Fibroblast of skin of right quadriceps (primary cell): ENCODE results near the gene GPR132.
A peak's percentile ranks its signal among the peaks of the same experiment; 100 is the strongest.
"Not testable (repeated sequence)": the region's sequence is repeated elsewhere in the genome, so short reads cannot be mapped to it uniquely, and the experiment has no call there.

ENCODE experiments used
- DNase-seq: peaks from one replicate; pipeline ENCODE4 v3.0.0-alpha.2; 2013

Gene GPR132

GRCh38 chr14:105073720-105074600, 8.7 kb upstream of the GPR132 start:
- no peak for DNase-seq

- no peak for DNase-seq
These were observed 7.9 kb upstream of the GPR132 start for GRCh38 chr14:105072892-105073719.

DNA sequence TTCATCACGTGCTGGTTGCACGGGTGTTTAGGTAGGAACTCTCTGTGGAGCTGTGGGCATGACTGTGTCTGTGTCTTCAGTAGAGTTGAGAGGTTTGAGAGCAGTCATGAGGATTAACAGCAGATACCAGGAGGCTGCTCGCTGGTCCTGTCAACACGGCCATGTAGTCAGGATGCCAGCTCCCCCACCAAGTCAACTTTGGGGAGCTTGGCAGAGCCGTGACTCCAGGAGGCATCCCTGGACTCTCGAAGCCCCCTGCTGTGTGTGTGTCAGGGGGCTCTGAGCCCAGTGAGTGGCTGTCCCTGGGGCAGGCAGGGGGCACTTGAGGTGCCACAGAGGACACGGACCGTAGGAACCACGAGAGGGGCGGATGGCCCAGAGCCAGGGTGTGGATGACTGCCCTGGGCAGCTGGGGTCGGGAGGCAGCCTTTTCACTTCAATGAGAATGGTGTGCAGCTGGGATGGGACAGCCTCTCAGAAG, 7.2 kb upstream of the GPR132 start:
- no peak for DNase-seq

DNA sequence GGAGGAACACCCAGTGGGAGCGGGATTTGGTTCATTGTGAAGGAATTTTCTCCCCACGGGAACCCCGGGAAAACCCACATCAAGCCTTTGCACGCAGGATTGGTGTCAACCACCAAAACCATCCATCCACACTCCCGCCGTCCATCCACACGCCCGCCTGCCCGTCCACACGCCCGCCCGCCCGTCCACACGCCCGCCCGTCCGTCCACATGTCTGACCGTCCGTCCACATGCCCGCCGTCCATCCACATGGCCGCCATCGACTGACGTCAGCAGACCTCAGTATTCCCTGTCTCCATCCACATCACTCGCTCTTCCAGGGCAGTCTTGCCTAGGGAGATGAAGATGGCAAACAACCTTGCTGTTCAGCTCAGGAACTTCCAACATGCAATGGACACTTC, 6.7 kb upstream of the GPR132 start:
- no peak for DNase-seq

DNA sequence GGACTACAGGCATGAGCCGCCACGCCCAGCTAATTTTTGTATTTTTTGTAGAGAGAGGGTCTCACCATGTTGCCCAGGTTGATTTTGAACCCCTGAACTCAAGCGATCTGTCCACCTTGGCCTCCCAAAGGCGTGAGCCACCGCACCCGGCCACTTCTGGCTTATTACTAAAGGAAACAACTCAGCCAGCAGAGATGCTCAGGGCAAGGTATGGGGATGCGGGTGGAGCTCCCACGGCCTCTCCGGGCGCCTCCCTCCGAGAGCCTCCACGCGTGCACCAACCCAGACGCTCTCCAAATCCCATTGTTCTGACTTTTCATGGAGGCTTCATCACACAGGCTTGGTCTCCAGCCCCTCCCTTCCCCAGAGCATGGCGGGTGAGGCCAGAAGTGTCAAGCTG, 6.1 kb upstream of the GPR132 start:
- DNase-seq = no peak

GRCh38 chr14:105070760-105071137, 5.5 kb upstream of the GPR132 start:
- DNase-seq = no peak

GRCh38 chr14:105069871-105070759, 4.9 kb upstream of the GPR132 start:
- peak; percentile 36 for DNase-seq

DNA sequence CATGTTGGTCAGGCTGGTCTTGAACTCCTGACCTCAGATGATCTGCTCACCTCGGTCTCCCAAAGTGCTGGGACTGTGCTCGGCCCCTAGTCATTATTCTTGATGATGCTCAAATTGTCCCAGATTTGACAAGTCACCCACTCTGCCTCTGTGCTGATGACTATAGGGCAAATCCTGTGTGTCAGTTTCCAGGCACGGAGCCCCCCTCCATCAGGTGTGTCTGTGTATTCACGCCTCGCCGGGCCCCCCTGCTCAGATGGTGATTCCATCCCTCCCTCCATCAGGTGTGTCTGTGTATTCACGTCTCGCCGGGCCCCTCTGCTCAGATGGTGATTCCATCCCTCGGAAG, 4.3 kb upstream of the GPR132 start:
- DNase-seq = no peak

DNA sequence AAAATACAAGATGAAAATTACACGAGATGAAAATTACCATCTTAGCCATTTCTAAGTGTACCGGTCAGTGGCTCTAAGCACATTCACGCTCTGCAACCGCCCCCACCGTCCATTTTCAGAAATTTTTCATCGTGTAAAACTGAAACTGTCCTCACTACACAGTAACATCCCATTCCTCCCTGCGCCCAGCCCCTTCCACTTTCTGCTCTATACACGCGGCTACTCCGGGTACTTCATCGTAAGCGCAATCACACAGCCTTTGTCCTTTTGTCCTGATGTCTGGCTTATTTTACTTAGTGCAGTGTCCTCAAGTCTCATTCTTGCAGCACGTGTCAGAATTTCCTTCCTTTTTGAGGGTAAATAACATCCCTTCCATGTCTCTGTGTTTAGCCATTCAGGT, 3.6 kb upstream of the GPR132 start:
- DNase-seq = no peak

- no peak for DNase-seq
These were observed 2.7 kb upstream of the GPR132 start for GRCh38 chr14:105067969-105068301.

DNA sequence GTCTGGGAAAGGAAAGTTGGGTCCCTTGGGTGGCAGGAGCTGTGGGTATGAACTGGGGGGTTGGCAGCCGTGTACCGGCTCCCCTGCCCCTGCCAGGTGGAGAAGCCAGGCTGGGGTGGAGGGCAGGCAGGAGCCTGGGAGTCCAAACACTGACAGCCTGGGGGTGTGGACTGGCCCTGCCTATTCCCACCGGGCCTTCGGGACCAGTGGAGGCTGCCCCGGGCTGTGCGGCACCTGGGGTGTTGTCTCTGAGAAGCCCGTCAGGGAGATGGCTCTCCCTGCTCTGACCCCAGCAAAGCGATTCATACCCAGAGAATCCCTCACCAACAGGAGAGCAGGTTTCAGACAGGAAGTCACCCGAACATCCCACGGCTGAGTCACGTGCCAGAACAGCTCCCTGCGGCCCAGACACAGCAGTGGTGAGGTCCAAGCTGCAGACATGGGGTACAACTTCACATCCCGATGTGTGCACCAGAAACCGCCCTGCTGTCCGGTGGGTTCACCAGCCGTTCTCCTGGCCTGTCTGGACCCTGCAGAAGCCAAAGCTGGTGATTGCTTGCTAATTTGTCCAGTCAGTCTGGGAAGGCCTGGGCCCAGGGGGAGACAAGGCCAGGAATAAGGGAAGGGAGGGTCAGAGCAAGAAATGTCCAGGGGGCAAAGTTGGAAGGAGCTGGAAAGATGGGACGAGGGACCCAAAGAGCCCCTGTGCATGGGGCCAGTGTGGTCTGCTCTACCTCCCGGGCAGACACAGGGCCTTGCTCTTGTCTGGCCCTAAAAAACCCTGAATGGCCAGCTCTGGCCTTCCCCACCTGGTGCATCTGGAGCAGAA, 2.1 kb upstream of the GPR132 start:
- DNase-seq = peak; percentile 52

- no peak for DNase-seq
These were observed 1.2 kb upstream of the GPR132 start for GRCh38 chr14:105066240-105067071.

- peak; percentile 52 for DNase-seq
These were observed 498 bp downstream of the GPR132 start for GRCh38 chr14:105064721-105065143.

- no peak for DNase-seq
These were observed 1.2 kb downstream of the GPR132 start for GRCh38 chr14:105064001-105064400.

GRCh38 chr14:105063506-105063905, 1.7 kb downstream of the GPR132 start:
- not testable (repeated sequence) for DNase-seq

- no peak for DNase-seq
These were observed 2.2 kb downstream of the GPR132 start for GRCh38 chr14:105063056-105063455.

DNA sequence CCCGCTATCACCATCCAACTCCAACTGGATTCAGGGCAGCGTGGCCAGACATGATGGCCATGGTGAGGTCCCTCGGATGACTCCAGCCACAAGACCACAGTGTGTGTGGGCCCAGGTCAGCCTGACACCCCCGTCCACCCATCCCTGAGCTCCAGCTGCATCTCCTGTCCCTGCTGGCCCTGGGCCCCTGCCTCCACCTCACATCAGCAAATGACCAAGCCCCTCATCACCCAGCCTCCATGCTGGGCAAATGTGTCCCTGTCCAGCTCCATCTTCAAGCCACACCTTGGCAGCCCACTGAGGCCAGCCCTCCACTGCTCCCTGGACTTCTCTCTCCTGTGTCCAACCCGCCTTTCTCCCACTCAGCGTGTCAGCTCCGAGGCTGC, 3.2 kb downstream of the GPR132 start:
- no peak for DNase-seq

DNA sequence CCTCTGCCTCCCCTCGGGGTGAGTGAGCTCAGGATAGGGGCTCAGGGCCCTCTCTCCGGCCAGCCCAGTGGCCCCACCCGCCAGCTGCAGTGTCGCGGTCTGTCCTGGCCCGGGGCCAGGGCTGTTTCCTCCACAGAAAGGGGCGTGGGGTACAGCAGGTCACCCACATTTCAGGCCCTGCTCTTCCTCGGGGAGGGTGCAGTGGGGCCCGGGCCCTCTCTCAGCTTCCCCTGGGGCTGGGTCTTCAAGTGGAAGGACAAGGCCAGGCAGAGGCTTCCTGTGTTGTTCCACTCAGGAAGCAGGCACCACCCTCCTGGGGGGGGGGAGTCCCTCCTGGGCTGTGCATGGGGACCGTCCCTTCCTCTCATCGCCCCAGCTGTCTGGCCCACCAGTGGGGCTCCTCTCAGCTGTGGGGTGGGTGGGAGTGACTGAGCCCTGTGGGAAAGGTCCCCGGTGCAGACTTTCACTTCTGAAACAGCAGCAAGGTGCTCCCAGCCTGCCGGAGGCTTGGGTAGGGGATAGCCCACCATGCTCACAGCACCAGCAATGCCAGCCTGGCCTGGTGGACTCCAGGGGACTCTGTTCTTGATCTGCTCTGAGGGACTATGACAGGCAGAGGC, 3.7 kb downstream of the GPR132 start:
- no peak for DNase-seq

DNA sequence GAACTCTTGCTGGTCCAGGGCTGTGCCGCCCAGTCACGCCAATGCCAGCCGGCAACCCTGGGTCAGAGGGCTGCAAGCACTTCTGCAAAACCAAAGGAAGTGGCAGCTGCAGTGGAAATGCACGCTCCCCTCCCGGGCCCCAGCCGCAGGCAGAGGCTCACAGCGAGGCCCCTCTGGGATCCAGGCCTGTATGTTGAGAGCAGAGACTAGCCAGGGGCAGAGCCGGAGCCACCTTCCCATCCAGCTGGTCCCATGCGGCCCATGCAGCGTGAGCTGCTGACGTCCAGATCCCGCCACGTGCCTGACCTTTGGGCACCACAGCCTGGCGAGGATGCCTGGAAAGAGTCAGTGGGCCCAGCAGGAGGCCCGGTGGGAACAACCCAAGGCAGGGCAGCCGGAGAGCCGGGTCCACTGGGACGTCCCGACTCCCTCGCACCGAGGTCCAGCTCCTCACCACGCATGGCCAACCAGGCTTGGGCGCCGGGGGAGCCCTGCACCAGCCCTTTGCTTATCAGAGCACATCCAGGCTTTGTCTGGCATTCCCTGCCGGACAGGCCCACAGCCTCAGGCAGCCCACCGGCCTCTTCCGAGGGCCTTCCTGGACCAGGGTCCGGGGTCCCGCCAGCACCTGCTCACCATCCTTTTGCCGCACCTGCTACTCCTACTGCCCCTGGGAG, 4.3 kb downstream of the GPR132 start:
- DNase-seq = no peak

GRCh38 chr14:105059925-105060565, 5.2 kb downstream of the GPR132 start:
- no peak for DNase-seq
